H1 (cell line): ENCODE results near the gene IL23A.

ENCODE experiments used
- ATF3 ChIP-seq: IDR thresholded peaks from 2 replicates; pipeline ENCODE4 v1.6.1; 2011; ENCODE audit warnings: low read depth, mild to moderate bottlenecking, low read length; ENCODE audit not compliant: insufficient read depth
- CBX8 ChIP-seq: fragments of 300-800, 300-1000 bp; sonication (generic); IDR thresholded peaks from 2 replicates; pipeline ENCODE4 v1.7.1; 2016; ENCODE audit warnings: low read depth, low read length, borderline replicate concordance
- CHD1 ChIP-seq: IDR thresholded peaks from 2 replicates; pipeline ENCODE4 v1.6.1; 2012; ENCODE audit warnings: low read depth, low read length, improper control_type of control experiment
- GTF2F1 ChIP-seq: IDR thresholded peaks from 2 replicates; pipeline ENCODE4 v1.6.1; 2012; ENCODE audit warnings: low read depth, low read length, improper control_type of control experiment, borderline replicate concordance
- HDAC2 ChIP-seq, 2 experiments: fragments of 300-600 bp in 1 of 2; sonication (generic) in 1 of 2; IDR thresholded peaks; 2 replicates each; pipeline ENCODE4 v1.6.1; 2011 to 2012; ENCODE audit warnings: low read depth in 2 of 2, low read length in 2 of 2, mild to moderate bottlenecking in 2 of 2, moderate library complexity in 2 of 2, borderline replicate concordance in 1 of 2, inconsistent platforms in 1 of 2
- JUN ChIP-seq: IDR thresholded peaks from 2 replicates; pipeline ENCODE4 v1.6.1; 2011; ENCODE audit warnings: low read depth, mild to moderate bottlenecking, improper control_type of control experiment, low read length
- POLR2A ChIP-seq, 2 experiments: IDR thresholded peaks; 1 replicate in 1 of 2; 2 replicates in 1 of 2; pipeline ENCODE4 v1.6.1; 2011; ENCODE audit warnings: low read depth in 2 of 2, low read length in 2 of 2, mild to moderate bottlenecking in 2 of 2; ENCODE audit errors: control extremely low read depth in 1 of 2
- POLR2AphosphoS5 ChIP-seq: IDR thresholded peaks from 2 replicates; pipeline ENCODE4 v1.6.1; 2011; ENCODE audit warnings: low read depth, low read length
- SIN3A ChIP-seq, 2 experiments: IDR thresholded peaks in 1 of 2; conservative IDR thresholded peaks in 1 of 2; 2 replicates each; pipeline ENCODE4 v1.6.1; 2011 to 2012; ENCODE audit warnings: low read length in 2 of 2, improper control_type of control experiment in 1 of 2, low read depth in 1 of 2, mild to moderate bottlenecking in 1 of 2
- TAF1 ChIP-seq: IDR thresholded peaks from 2 replicates; pipeline ENCODE4 v1.6.1; 2011; ENCODE audit warnings: mild to moderate bottlenecking, low read depth, low read length
- TEAD4 ChIP-seq: IDR thresholded peaks from 2 replicates; pipeline ENCODE4 v1.6.1; 2012; ENCODE audit warnings: low read depth, low read length, inconsistent platforms, mixed read lengths
- TF ChIP-seq, protein P1 (sequence below), 3 experiments: IDR thresholded peaks; 1 replicate in 2 of 3; 2 replicates in 1 of 3; pipeline versions ENCODE4 v1.5.1 to v1.6.1; 2011; ENCODE audit warnings: low read length in 3 of 3, mild to moderate bottlenecking in 3 of 3, inconsistent platforms in 2 of 3, low read depth in 1 of 3, moderate library complexity in 1 of 3; ENCODE audit not compliant: insufficient read depth in 1 of 3; ENCODE audit errors: control extremely low read depth in 1 of 3

GRCh38 chr12:56348776-56349175 is 10.1 kb downstream of the IL23A start:
- TF ChIP-seq HDAC2 (IDR thresholded peaks at IDR 0.05; ENCODE audit: borderline replicate concordance in 1 of 2, low read depth in 2 of 2, low read length in 2 of 2) (no peak), POLR2A (IDR thresholded peaks at IDR 0.05; ENCODE audit: control extremely low read depth in 1 of 2, low read depth in 2 of 2, low read length in 2 of 2) (no peak), POLR2AphosphoS5 (no peak), TEAD4 (no peak), TAF1 (no peak), SIN3A (conservative IDR thresholded peaks at IDR 0.05 in 1 of 2, IDR thresholded peaks at IDR 0.05 in 1 of 2; ENCODE audit: low read depth in 1 of 2, low read length in 2 of 2) (no peak), GTF2F1 (no peak), JUN (no peak), ATF3 (no peak), CBX8 (no peak), CHD1 (no peak)
- TF ChIP-seq, protein P1, sequence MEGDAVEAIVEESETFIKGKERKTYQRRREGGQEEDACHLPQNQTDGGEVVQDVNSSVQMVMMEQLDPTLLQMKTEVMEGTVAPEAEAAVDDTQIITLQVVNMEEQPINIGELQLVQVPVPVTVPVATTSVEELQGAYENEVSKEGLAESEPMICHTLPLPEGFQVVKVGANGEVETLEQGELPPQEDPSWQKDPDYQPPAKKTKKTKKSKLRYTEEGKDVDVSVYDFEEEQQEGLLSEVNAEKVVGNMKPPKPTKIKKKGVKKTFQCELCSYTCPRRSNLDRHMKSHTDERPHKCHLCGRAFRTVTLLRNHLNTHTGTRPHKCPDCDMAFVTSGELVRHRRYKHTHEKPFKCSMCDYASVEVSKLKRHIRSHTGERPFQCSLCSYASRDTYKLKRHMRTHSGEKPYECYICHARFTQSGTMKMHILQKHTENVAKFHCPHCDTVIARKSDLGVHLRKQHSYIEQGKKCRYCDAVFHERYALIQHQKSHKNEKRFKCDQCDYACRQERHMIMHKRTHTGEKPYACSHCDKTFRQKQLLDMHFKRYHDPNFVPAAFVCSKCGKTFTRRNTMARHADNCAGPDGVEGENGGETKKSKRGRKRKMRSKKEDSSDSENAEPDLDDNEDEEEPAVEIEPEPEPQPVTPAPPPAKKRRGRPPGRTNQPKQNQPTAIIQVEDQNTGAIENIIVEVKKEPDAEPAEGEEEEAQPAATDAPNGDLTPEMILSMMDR (IDR thresholded peaks at IDR 0.05; ENCODE audit: control extremely low read depth in 1 of 3, insufficient read depth in 1 of 3, low read depth in 1 of 3, low read length in 3 of 3) = no peak
